ENCODE data around the gene PORCN. TPM values are rescaled to one million over a fixed set of nuclear protein-coding genes. Genes with fewer than 3 reads are reported as not detected.

Gene PORCN
- total RNA-seq, 1 experiment from 2014 or later, result 16.4 TPM

DNA sequence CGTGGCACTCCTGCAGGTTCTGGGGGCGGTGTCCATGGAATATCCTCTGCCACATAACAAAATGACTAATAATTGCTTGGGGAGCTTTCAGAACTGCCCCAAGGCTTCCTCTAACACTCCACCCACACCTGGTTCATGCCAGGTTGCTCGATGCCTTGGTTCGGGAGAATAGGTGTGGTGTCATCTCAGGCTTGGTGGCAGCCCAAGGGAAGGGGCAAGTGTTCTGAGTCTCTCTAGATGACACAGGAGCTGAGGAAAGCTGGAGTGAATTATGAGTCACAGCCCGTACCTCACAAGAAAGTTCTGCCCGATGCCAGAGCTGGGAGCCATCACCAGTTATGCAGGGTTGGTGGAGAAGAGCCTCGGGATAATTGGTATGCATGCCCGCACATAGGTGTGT, 18.1 kb upstream of the PORCN start (continued):
- TF ChIP-seq, protein P1, sequence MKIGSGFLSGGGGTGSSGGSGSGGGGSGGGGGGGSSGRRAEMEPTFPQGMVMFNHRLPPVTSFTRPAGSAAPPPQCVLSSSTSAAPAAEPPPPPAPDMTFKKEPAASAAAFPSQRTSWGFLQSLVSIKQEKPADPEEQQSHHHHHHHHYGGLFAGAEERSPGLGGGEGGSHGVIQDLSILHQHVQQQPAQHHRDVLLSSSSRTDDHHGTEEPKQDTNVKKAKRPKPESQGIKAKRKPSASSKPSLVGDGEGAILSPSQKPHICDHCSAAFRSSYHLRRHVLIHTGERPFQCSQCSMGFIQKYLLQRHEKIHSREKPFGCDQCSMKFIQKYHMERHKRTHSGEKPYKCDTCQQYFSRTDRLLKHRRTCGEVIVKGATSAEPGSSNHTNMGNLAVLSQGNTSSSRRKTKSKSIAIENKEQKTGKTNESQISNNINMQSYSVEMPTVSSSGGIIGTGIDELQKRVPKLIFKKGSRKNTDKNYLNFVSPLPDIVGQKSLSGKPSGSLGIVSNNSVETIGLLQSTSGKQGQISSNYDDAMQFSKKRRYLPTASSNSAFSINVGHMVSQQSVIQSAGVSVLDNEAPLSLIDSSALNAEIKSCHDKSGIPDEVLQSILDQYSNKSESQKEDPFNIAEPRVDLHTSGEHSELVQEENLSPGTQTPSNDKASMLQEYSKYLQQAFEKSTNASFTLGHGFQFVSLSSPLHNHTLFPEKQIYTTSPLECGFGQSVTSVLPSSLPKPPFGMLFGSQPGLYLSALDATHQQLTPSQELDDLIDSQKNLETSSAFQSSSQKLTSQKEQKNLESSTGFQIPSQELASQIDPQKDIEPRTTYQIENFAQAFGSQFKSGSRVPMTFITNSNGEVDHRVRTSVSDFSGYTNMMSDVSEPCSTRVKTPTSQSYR (CRISPR knock-in tag; IDR thresholded peaks at IDR 0.05), result no peak
- TF ChIP-seq SP1 (CRISPR knock-in tag; conservative IDR thresholded peaks at IDR 0.05) (no peak), ZNF416 (CRISPR knock-in tag; IDR thresholded peaks at IDR 0.05) (no peak), ELF4 (CRISPR knock-in tag; IDR thresholded peaks at IDR 0.05; ENCODE audit: low read depth) (no peak), GRHL2 (CRISPR knock-in tag; IDR thresholded peaks at IDR 0.05; ENCODE audit: insufficient replicate concordance, severe bottlenecking) (no peak)

DNA sequence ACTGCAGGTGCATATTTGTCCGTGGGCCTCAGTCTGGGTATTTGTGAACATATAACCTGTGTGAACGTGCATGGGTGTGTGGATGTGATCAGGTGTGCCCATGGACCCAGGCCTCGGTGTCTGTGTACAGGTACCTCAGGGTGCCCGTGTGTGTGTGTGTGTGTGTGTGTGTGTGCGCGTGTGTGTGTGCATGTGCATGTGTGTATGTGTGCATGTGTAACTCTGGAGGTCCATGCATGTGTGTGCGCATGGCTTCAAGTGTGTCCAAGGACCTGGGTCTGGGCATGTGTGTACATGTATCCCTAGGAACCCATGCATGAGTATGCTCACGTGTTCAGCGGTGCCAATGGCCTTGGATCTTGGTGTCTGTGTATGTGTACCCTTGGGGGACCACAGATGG, 17.0 kb upstream of the PORCN start:
- Mint-ChIP-seq H3K27ac (peak overlapping the region; percentile 36; the same call in 1 of the 2 replicates), H3K4me1 (no peaks in the 10 kb centered on the region), H3K27me3 (ENCODE audit: low read depth) (no peaks in the 10 kb centered on the region), H3K9me3 (no peaks in the 10 kb centered on the region), H3K4me3 (no peak overlapping the region), H3K36me3 (no peaks in the 10 kb centered on the region)
- DNase-seq (ENCODE audit: low spot score) (no peak), ATAC-seq (no peak)
- ChIA-PET CTCF (no interaction called here), POLR2A (no interaction called here)
- TF ChIP-seq, protein P2, sequence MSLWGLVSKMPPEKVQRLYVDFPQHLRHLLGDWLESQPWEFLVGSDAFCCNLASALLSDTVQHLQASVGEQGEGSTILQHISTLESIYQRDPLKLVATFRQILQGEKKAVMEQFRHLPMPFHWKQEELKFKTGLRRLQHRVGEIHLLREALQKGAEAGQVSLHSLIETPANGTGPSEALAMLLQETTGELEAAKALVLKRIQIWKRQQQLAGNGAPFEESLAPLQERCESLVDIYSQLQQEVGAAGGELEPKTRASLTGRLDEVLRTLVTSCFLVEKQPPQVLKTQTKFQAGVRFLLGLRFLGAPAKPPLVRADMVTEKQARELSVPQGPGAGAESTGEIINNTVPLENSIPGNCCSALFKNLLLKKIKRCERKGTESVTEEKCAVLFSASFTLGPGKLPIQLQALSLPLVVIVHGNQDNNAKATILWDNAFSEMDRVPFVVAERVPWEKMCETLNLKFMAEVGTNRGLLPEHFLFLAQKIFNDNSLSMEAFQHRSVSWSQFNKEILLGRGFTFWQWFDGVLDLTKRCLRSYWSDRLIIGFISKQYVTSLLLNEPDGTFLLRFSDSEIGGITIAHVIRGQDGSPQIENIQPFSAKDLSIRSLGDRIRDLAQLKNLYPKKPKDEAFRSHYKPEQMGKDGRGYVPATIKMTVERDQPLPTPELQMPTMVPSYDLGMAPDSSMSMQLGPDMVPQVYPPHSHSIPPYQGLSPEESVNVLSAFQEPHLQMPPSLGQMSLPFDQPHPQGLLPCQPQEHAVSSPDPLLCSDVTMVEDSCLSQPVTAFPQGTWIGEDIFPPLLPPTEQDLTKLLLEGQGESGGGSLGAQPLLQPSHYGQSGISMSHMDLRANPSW (CRISPR knock-in tag; conservative IDR thresholded peaks at IDR 0.05; ENCODE audit: low read depth), result no peak
- no peak for TF ChIP-seq ETV6 (CRISPR knock-in tag; IDR thresholded peaks at IDR 0.05)
- TF ChIP-seq GTF2I (CRISPR knock-in tag; conservative IDR thresholded peaks at IDR 0.05), result no peak

DNA sequence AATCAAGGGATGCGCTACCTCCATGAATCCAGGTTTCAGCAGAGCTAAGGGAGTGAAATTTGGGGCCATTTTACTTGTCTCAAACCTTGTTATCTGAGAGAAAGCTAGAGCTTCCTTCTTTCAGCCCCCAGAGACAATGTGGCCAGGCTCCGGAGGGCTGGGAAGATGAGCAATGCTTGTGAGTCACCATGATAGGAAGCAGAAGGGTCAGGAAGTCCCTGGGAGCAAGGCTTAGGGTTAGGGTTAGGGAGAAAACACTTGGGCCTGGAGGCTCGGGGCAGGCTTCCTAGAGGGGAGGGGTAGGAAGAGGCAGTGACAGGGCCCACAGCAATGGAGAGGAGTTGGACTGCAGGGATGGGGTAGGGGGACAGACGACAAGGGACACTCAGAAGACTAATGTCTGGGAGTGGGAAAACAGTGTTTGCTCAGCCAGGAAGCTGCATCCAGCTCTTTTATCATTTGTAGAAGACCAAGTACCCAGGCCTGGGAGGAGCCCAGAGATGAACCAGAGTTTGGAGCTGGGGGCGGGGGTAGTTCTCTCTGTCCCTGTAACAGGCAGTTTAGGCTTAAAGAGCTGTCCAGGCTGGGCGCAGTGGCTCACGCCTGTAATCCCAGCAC, 16.4 kb upstream of the PORCN start:
- Mint-ChIP-seq H3K9me3 (no peaks in the 10 kb centered on the region), H3K36me3 (no peaks in the 10 kb centered on the region), H3K27ac (0 out of 2 replicates have a peak overlapping the region, but pooled peaks have one; percentile 36), H3K4me1 (no peaks in the 10 kb centered on the region), H3K4me3 (no peak overlapping the region), H3K27me3 (ENCODE audit: low read depth) (no peaks in the 10 kb centered on the region)
- TF ChIP-seq ATF1 (CRISPR knock-in tag; IDR thresholded peaks at IDR 0.05), result no peak
- TF ChIP-seq SMAD4 (CRISPR knock-in tag; IDR thresholded peaks at IDR 0.05), result no peak
- TF ChIP-seq ZNF317 (CRISPR knock-in tag; IDR thresholded peaks at IDR 0.05; ENCODE audit: borderline replicate concordance, low read depth), result no peak
- no peak for TF ChIP-seq GRHL2 (CRISPR knock-in tag; IDR thresholded peaks at IDR 0.05; ENCODE audit: insufficient replicate concordance, severe bottlenecking)
- no peak for TF ChIP-seq RELA (CRISPR knock-in tag; IDR thresholded peaks at IDR 0.05; ENCODE audit: borderline replicate concordance)
- TF ChIP-seq JUN (CRISPR knock-in tag; IDR thresholded peaks at IDR 0.05), result no peak
- TF ChIP-seq, protein P3, sequence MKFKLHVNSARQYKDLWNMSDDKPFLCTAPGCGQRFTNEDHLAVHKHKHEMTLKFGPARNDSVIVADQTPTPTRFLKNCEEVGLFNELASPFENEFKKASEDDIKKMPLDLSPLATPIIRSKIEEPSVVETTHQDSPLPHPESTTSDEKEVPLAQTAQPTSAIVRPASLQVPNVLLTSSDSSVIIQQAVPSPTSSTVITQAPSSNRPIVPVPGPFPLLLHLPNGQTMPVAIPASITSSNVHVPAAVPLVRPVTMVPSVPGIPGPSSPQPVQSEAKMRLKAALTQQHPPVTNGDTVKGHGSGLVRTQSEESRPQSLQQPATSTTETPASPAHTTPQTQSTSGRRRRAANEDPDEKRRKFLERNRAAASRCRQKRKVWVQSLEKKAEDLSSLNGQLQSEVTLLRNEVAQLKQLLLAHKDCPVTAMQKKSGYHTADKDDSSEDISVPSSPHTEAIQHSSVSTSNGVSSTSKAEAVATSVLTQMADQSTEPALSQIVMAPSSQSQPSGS (CRISPR knock-in tag; IDR thresholded peaks at IDR 0.05; ENCODE audit: borderline replicate concordance, low read depth), result no peak
- TF ChIP-seq, protein P4, sequence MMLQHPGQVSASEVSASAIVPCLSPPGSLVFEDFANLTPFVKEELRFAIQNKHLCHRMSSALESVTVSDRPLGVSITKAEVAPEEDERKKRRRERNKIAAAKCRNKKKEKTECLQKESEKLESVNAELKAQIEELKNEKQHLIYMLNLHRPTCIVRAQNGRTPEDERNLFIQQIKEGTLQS (CRISPR knock-in tag; conservative IDR thresholded peaks at IDR 0.05), result no peak
- POLR2A ChIA-PET, result no interaction called here
- no peak for DNase-seq (ENCODE audit: low spot score)
- ATAC-seq, result no peak
- CTCF ChIA-PET, result interaction anchor here (2.6 kb wide), 1 partner anchor 409 kb away, joined by 35 read pairs; no protein-coding TSS in a partner anchor

Measured in WTC11 (cell line).